CD14-positive monocyte (primary cell): ENCODE results near the gene FAM136A. TPM values are rescaled to one million over a fixed set of nuclear protein-coding genes. Genes with fewer than 3 reads are reported as not detected.

Experiments used
- DNase-seq, 3 donors: peaks; one replicate each; pipeline ENCODE4 v3.0.0-alpha.2; 2011 to 2022
- H2AFZ ChIP-seq: 2 replicates; pipeline ENCODE4 v1.6.0; 2012; ENCODE audit warnings: mild to moderate bottlenecking, low read depth, low read length, inconsistent platforms; ENCODE audit not compliant: insufficient read depth, poor library complexity, severe bottlenecking
- H3K27ac ChIP-seq, 2 donors: 1 replicate in 1 of 2; 2 replicates in 1 of 2; pipeline ENCODE4 v1.5.1; 2012 to 2013; ENCODE audit warnings: low read length in 2 of 2, control low read depth in 1 of 2, inconsistent platforms in 1 of 2, low read depth in 1 of 2, mild to moderate bottlenecking in 1 of 2
- H3K27me3 ChIP-seq, 2 donors: one replicate each; pipeline versions ENCODE4 v1.6.0 to v1.6.1; 2011 to 2013; ENCODE audit warnings: low read length in 2 of 2; ENCODE audit not compliant: control insufficient read depth in 2 of 2, insufficient read depth in 2 of 2
- H3K36me3 ChIP-seq, 2 donors: replicated peaks in 1 of 2; 1 replicate in 1 of 2; 2 replicates in 1 of 2; pipeline versions ENCODE4 v1.5.1 to v1.6.1; 2012 to 2013; ENCODE audit warnings: low read length in 2 of 2, control low read depth in 1 of 2, inconsistent platforms in 1 of 2, mild to moderate bottlenecking in 1 of 2; ENCODE audit not compliant: insufficient read depth in 2 of 2, control insufficient read depth in 1 of 2
- H3K4me1 ChIP-seq, 2 donors: 1 replicate in 1 of 2; 2 replicates in 1 of 2; pipeline versions ENCODE4 v1.5.1 to v1.6.1; 2012 to 2013; ENCODE audit warnings: low read length in 2 of 2, control low read depth in 1 of 2, inconsistent platforms in 1 of 2, mild to moderate bottlenecking in 1 of 2, moderate library complexity in 1 of 2; ENCODE audit not compliant: insufficient read depth in 2 of 2, control insufficient read depth in 1 of 2
- H3K4me2 ChIP-seq: replicated peaks from 2 replicates; pipeline ENCODE3; 2012; ENCODE audit warnings: low read length, moderate library complexity, mild to moderate bottlenecking; ENCODE audit not compliant: poor library complexity, severe bottlenecking; ENCODE audit errors: extremely low read depth
- H3K4me3 ChIP-seq, 3 experiments: fragments of 200-600 bp in 1 of 3; sonication (generic) in 1 of 3; replicated peaks in 1 of 3; 1 replicate in 2 of 3; 2 replicates in 1 of 3; pipeline ENCODE4 v1.5.1; 2011 to 2013; ENCODE audit warnings: low read length in 3 of 3, mild to moderate bottlenecking in 3 of 3, control low read depth in 2 of 3, low read depth in 2 of 3, inconsistent platforms in 1 of 3, moderate library complexity in 1 of 3
- H3K79me2 ChIP-seq: 2 replicates; pipeline ENCODE4 v1.6.0; 2012; ENCODE audit warnings: mild to moderate bottlenecking, control low read depth, inconsistent platforms, low read length, moderate library complexity; ENCODE audit not compliant: insufficient read depth
- H3K9ac ChIP-seq: 2 replicates; pipeline ENCODE4 v1.6.0; 2017; ENCODE audit warnings: low read length, mild to moderate bottlenecking; ENCODE audit not compliant: insufficient read depth, poor library complexity, severe bottlenecking
- H3K9me3 ChIP-seq, 2 donors: replicated peaks in 1 of 2; 1 replicate in 1 of 2; 2 replicates in 1 of 2; pipeline versions ENCODE4 v1.5.1 to v1.6.1; 2012 to 2013; ENCODE audit warnings: low read length in 2 of 2, control low read depth in 1 of 2; ENCODE audit not compliant: control insufficient read depth in 1 of 2, insufficient read depth in 1 of 2
- H4K20me1 ChIP-seq: 2 replicates; pipeline ENCODE4 v1.6.0; 2012; ENCODE audit warnings: mild to moderate bottlenecking, low read length, control low read depth, moderate library complexity; ENCODE audit not compliant: insufficient read depth
- H3K27ac Mint-ChIP-seq, 7 donors: one replicate each; pipeline ENCODE4 v1.8.0; 2020; ENCODE audit warnings: mild to moderate bottlenecking in 7 of 7, mixed read lengths in 7 of 7, moderate library complexity in 6 of 7, inconsistent platforms in 2 of 7
- H3K27me3 Mint-ChIP-seq, 3 donors: one replicate each; pipeline ENCODE4 v1.8.0; 2021 to 2022; ENCODE audit warnings: low read depth in 3 of 3, mild to moderate bottlenecking in 3 of 3, mixed read lengths in 3 of 3, moderate library complexity in 3 of 3, inconsistent platforms in 1 of 3
- H3K36me3 Mint-ChIP-seq, 2 donors: one replicate each; pipeline ENCODE4 v1.8.0; 2020; ENCODE audit warnings: mixed read lengths in 2 of 2, inconsistent platforms in 1 of 2, mild to moderate bottlenecking in 1 of 2
- H3K4me1 Mint-ChIP-seq: one replicate; pipeline ENCODE4 v1.8.0; 2020; ENCODE audit warnings: mild to moderate bottlenecking, mixed read lengths
- H3K4me3 Mint-ChIP-seq, 2 donors: one replicate each; pipeline ENCODE4 v1.8.0; 2020; ENCODE audit warnings: mild to moderate bottlenecking in 2 of 2, mixed read lengths in 2 of 2, moderate library complexity in 1 of 2
- H3K9me3 Mint-ChIP-seq, 7 donors: one replicate each; pipeline ENCODE4 v1.8.0; 2020 to 2022; ENCODE audit warnings: mixed read lengths in 7 of 7, mild to moderate bottlenecking in 6 of 7, moderate library complexity in 6 of 7, inconsistent platforms in 2 of 7
- CTCF ChIP-seq: fragments of 200-600 bp; IDR thresholded peaks from one replicate; pipeline ENCODE4 v1.8.0; 2022; ENCODE audit warnings: antibody characterized with exemption, mild to moderate bottlenecking
- WGBS: methylation state at CpG from one replicate; pipeline ENCODE4 v1.1.5; 2013; ENCODE audit warnings: missing lambda C conversion rate; ENCODE audit not compliant: insufficient coverage; 5-methylcytosine and 5-hydroxymethylcytosine counted together
- intact Hi-C, 2 donors: fragments of 100-400 bp; cut with micrococcal nuclease; formaldehyde crosslinking; loops; one replicate each; pipeline versions ENCODE4 v1.15.0 to v1.15.1; 2023
- polyA plus RNA-seq, 3 donors: library from polyadenylated mRNA; depleted of rRNA in 1 of 3; unstranded in 2 of 3; stranded (reverse) in 1 of 3; fragments of 300-500 nt in 2 of 3; fragments of >200 nt in 1 of 3; fragmentation: Illumina TruSeq in 2 of 3; gene quantifications; 1 replicate in 2 of 3; 2 replicates in 1 of 3; pipeline ENCODE4 v1.2.3, GENCODE V29; 2012 to 2021

FAM136A gene
- polyA plus RNA-seq, 3 donors, result 26.1 to 31.8 (median 30.1) TPM

- peak overlapping the region; percentile 99 for H3K4me2 ChIP-seq
- H3K4me3 ChIP-seq, result peak overlapping the region; percentile 62 to 90 (median 65)
- peaks cover 0 to 7% of the 10 kb centered on the region in 2 donors for H3K36me3 ChIP-seq
- no peak for TF ChIP-seq CTCF
- Mint-ChIP-seq H3K27ac (no peak overlapping the region), H3K4me1 (peaks cover 15% of the 10 kb centered on the region), H3K4me3 (peak overlapping the region; percentile 93 to 98), H3K27me3 (peaks cover 2 to 3% (median 2%) of the 10 kb centered on the region in 3 donors), H3K9me3 (peaks cover 0 to 8% (median 0%) of the 10 kb centered on the region in 7 donors), H3K36me3 (peaks cover 19 to 23% of the 10 kb centered on the region in 2 donors)
- WGBS, result 7% methylated on average over 12 of the region's 12 CpGs
- H3K9me3 ChIP-seq, result no peaks in the 10 kb centered on the region
- H3K27me3 ChIP-seq, result no peaks in the 10 kb centered on the region
- H4K20me1 ChIP-seq, result no peaks in the 10 kb centered on the region
- H3K27ac ChIP-seq, result no peak overlapping the region
- H2AFZ ChIP-seq, result peak overlapping the region; percentile 89
- DNase-seq, result peak in 1 of 3 donors; percentile 7
- peaks cover 10 to 13% of the 10 kb centered on the region in 2 donors for H3K4me1 ChIP-seq
- H3K79me2 ChIP-seq, result no peaks in the 10 kb centered on the region
- peak overlapping the region; percentile 56 for H3K9ac ChIP-seq
- intact Hi-C loops, result no loop called here
Observed at GRCh38 chr2:70258532-70258875, 43.4 kb downstream of the FAM136A start.

- Histone ChIP-seq H3K4me3 (no peak overlapping the region), H3K9me3 (no peaks in the 10 kb centered on the region), H3K4me2 (no peak overlapping the region), H3K27me3 (no peaks in the 10 kb centered on the region), H2AFZ (no peak overlapping the region), H3K79me2 (no peaks in the 10 kb centered on the region), H3K27ac (no peak overlapping the region), H3K36me3 (peaks cover 0 to 7% of the 10 kb centered on the region in 2 donors), H3K4me1 (peaks cover 10 to 13% of the 10 kb centered on the region in 2 donors), H3K9ac (no peak overlapping the region), H4K20me1 (no peaks in the 10 kb centered on the region)
- Mint-ChIP-seq H3K27me3 (peaks cover 2 to 3% (median 2%) of the 10 kb centered on the region in 3 donors), H3K27ac (no peak overlapping the region), H3K36me3 (peaks cover 6 to 17% of the 10 kb centered on the region in 2 donors), H3K9me3 (peaks cover 0 to 8% (median 0%) of the 10 kb centered on the region in 7 donors), H3K4me1 (peaks cover 15% of the 10 kb centered on the region), H3K4me3 (no peak overlapping the region)
- intact Hi-C loops, result no loop called here
- no peak for DNase-seq
- no CpG with 5 or more reads among the region's 8 CpGs for WGBS
- TF ChIP-seq CTCF, result no peak
Observed at GRCh38 chr2:70255637-70256314, 46.1 kb downstream of the FAM136A start.
